ENCODE measurements around the gene CACNA2D3. TPM values are rescaled to one million over a fixed set of nuclear protein-coding genes. Genes with fewer than 3 reads are reported as not detected.
"Not testable (repeated sequence)": the region's sequence is repeated elsewhere in the genome, so short reads cannot be mapped to it uniquely, and the experiment has no call there.

CACNA2D3 gene
- total RNA-seq, 2 experiments from 2014 or later = not detected

GRCh38 chr3:54639790-54640372 is 517.5 kb downstream of the CACNA2D3 start:
- POLR2A ChIA-PET, CTCF ChIA-PET: not testable (repeated sequence)

- ChIA-PET POLR2A (no interaction called here), CTCF (no interaction called here)
Measured at GRCh38 chr3:54641226-54642014, 519.1 kb downstream of the CACNA2D3 start.

- ChIA-PET CTCF (no interaction called here), POLR2A (no interaction called here)
Measured at GRCh38 chr3:54642147-54642546, 519.8 kb downstream of the CACNA2D3 start.

GRCh38 chr3:54647721-54648120 is 525.4 kb downstream of the CACNA2D3 start:
- POLR2A ChIA-PET = interaction anchor here (0.6 kb wide), 1 partner anchor 876 kb away, joined by 5 read pairs; no protein-coding TSS in a partner anchor
- CTCF ChIA-PET = no interaction called here

- ChIA-PET CTCF (no interaction called here), POLR2A (no interaction called here)
Measured at GRCh38 chr3:54649551-54649950, 527.2 kb downstream of the CACNA2D3 start.

- ChIA-PET POLR2A (no interaction called here), CTCF (no interaction called here)
Measured at GRCh38 chr3:54653456-54654195, 531.3 kb downstream of the CACNA2D3 start.

- ChIA-PET CTCF (no interaction called here), POLR2A (no interaction called here)
Measured at GRCh38 chr3:54654776-54655175, 532.4 kb downstream of the CACNA2D3 start.

- CTCF ChIA-PET = no interaction called here
- POLR2A ChIA-PET = no interaction called here
Measured at GRCh38 chr3:54659347-54659746, 537.0 kb downstream of the CACNA2D3 start.

GRCh38 chr3:54660714-54661132 is 538.4 kb downstream of the CACNA2D3 start:
- POLR2A ChIA-PET = no interaction called here
- CTCF ChIA-PET = no interaction called here

GRCh38 chr3:54661151-54661550 is 538.8 kb downstream of the CACNA2D3 start:
- POLR2A ChIA-PET = no interaction called here
- CTCF ChIA-PET = no interaction called here

- ChIA-PET POLR2A (no interaction called here), CTCF (no interaction called here)
Measured at GRCh38 chr3:54663501-54664011, 541.2 kb downstream of the CACNA2D3 start.

GRCh38 chr3:54665016-54665600 is 542.8 kb downstream of the CACNA2D3 start:
- CTCF ChIA-PET = interaction anchor here (0.6 kb wide), 1 partner anchor 12 kb away, joined by 3 read pairs; no protein-coding TSS in a partner anchor
- POLR2A ChIA-PET = no interaction called here

GRCh38 chr3:54668236-54668635 is 545.9 kb downstream of the CACNA2D3 start:
- CTCF ChIA-PET = no interaction called here
- POLR2A ChIA-PET = no interaction called here

- ChIA-PET POLR2A (no interaction called here), CTCF (no interaction called here)
Measured at GRCh38 chr3:54670201-54671000, 548.0 kb downstream of the CACNA2D3 start.

- CTCF ChIA-PET = no interaction called here
- POLR2A ChIA-PET = no interaction called here
Measured at GRCh38 chr3:54671511-54671910, 549.2 kb downstream of the CACNA2D3 start.

- ChIA-PET CTCF (no interaction called here), POLR2A (no interaction called here)
Measured at GRCh38 chr3:54676087-54676486, 553.7 kb downstream of the CACNA2D3 start.

- POLR2A ChIA-PET = no interaction called here
- CTCF ChIA-PET = no interaction called here
Measured at GRCh38 chr3:54681706-54682105, 559.4 kb downstream of the CACNA2D3 start.

GRCh38 chr3:54685213-54685612 is 562.9 kb downstream of the CACNA2D3 start:
- CTCF ChIA-PET = no interaction called here
- POLR2A ChIA-PET = no interaction called here

- ChIA-PET POLR2A (no interaction called here), CTCF (no interaction called here)
Measured at GRCh38 chr3:54691289-54691771, 569.0 kb downstream of the CACNA2D3 start.

- ChIA-PET POLR2A (no interaction called here), CTCF (no interaction called here)
Measured at GRCh38 chr3:54696313-54696712, 574.0 kb downstream of the CACNA2D3 start.

Measured in activated CD8-positive, alpha-beta memory T cell treated with anti-CD3 and anti-CD28 coated beads for 36 hours (primary cell).